ENCODE data around the gene KPTN.

The KPTN gene

GRCh38 chr19:47481460-47482052 lies 2.5 kb downstream of the KPTN start:
- H3K4me3 ChIP-seq (ENCODE audit: low read depth, low read length): no peak overlapping the region
- H3K27me3 ChIP-seq (ENCODE audit: insufficient read depth, low read depth, severe bottlenecking): no peaks in the 10 kb centered on the region
- no peaks in the 10 kb centered on the region for H3K9me3 ChIP-seq (ENCODE audit: severe bottlenecking)
- TF ChIP-seq CTCF (IDR thresholded peaks at IDR 0.05; ENCODE audit: low read depth, low read length): no peak
- peaks cover 20% of the 10 kb centered on the region for H3K36me3 ChIP-seq
- no peak overlapping the region for H3K27ac ChIP-seq
- no peak for DNase-seq

- no peaks in the 10 kb centered on the region for H3K27me3 ChIP-seq (ENCODE audit: insufficient read depth, low read depth, severe bottlenecking)
- TF ChIP-seq CTCF (IDR thresholded peaks at IDR 0.05; ENCODE audit: low read depth, low read length): no peak
- peaks cover 15% of the 10 kb centered on the region for H3K36me3 ChIP-seq
- H3K4me3 ChIP-seq (ENCODE audit: low read depth, low read length): no peak overlapping the region
- DNase-seq: no peak
- H3K9me3 ChIP-seq (ENCODE audit: severe bottlenecking): no peaks in the 10 kb centered on the region
- H3K27ac ChIP-seq: no peak overlapping the region
Observed at GRCh38 chr19:47480658-47481057, 3.4 kb downstream of the KPTN start.

- H3K36me3 ChIP-seq: peaks cover 10% of the 10 kb centered on the region
- H3K4me3 ChIP-seq (ENCODE audit: low read depth, low read length): no peak overlapping the region
- no peak overlapping the region for H3K27ac ChIP-seq
- H3K27me3 ChIP-seq (ENCODE audit: insufficient read depth, low read depth, severe bottlenecking): no peaks in the 10 kb centered on the region
- TF ChIP-seq CTCF (IDR thresholded peaks at IDR 0.05; ENCODE audit: low read depth, low read length): no peak
- H3K9me3 ChIP-seq (ENCODE audit: severe bottlenecking): no peaks in the 10 kb centered on the region
- no peak for DNase-seq
Observed at GRCh38 chr19:47479701-47480503, 4.1 kb downstream of the KPTN start.

- H3K9me3 ChIP-seq (ENCODE audit: severe bottlenecking): no peaks in the 10 kb centered on the region
- H3K27me3 ChIP-seq (ENCODE audit: insufficient read depth, low read depth, severe bottlenecking): no peaks in the 10 kb centered on the region
- DNase-seq: no peak
- no peak overlapping the region for H3K27ac ChIP-seq
- TF ChIP-seq CTCF (IDR thresholded peaks at IDR 0.05; ENCODE audit: low read depth, low read length): no peak
- no peak overlapping the region for H3K4me3 ChIP-seq (ENCODE audit: low read depth, low read length)
- H3K36me3 ChIP-seq: peaks cover 12% of the 10 kb centered on the region
Observed at GRCh38 chr19:47476438-47476972, 7.5 kb downstream of the KPTN start.

GRCh38 chr19:47475465-47475864 lies 8.6 kb downstream of the KPTN start:
- no peak for DNase-seq
- Histone ChIP-seq H3K4me3 (ENCODE audit: low read depth, low read length) (no peak overlapping the region), H3K27ac (no peak overlapping the region), H3K27me3 (ENCODE audit: insufficient read depth, low read depth, severe bottlenecking) (no peaks in the 10 kb centered on the region), H3K9me3 (ENCODE audit: severe bottlenecking) (no peaks in the 10 kb centered on the region), H3K36me3 (peaks cover 9% of the 10 kb centered on the region)
- TF ChIP-seq CTCF (IDR thresholded peaks at IDR 0.05; ENCODE audit: low read depth, low read length): no peak

Data from WERI-Rb-1 (cell line).